Skin of body (tissue), 2 donors: ENCODE data around the gene PRMT1. TPM values are rescaled to one million over a fixed set of nuclear protein-coding genes. Genes with fewer than 3 reads are reported as not detected.

Experiments
- DNase-seq: peaks from one replicate; lab custom pipeline; 2025; lab: John Stamatoyannopoulos, UW
- total RNA-seq: library from RNA; depleted of rRNA; stranded (reverse); fragments of >200 nt; gene quantifications from one replicate; pipeline ENCODE4 v1.2.3, GENCODE V29; 2014

The PRMT1 gene
- total RNA-seq, 1 donor from 2014 or later: 129 TPM

DNA sequence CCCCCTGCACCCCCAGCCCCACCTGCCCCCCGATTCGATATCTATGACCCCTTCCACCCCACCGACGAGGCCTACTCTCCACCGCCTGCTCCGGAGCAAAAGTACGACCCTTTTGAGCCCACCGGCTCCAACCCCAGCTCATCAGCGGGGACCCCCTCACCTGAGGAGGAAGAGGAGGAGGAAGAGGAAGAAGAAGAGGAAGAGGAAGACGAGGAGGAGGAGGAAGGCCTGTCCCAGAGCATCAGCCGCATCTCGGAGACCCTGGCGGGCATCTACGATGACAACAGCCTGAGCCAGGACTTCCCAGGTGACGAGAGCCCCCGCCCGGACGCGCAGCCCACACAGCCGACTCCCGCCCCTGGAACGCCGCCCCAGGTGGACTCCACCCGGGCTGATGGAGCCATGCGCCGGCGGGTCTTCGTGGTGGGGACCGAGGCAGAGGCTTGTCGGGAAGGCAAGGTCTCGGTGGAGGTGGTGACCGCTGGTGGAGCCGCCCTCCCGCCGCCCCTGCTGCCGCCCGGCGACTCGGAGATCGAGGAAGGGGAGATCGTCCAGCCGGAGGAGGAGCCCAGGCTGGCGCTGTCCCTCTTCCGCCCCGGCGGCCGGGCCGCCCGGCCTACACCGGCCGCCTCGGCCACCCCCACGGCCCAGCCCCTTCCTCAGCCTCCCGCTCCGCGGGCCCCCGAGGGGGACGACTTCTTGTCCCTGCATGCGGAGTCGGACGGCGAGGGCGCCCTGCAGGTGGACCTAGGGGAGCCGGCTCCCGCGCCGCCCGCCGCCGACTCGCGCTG, 25.8 kb upstream of the PRMT1 start:
- DNase-seq: no peak

DNA sequence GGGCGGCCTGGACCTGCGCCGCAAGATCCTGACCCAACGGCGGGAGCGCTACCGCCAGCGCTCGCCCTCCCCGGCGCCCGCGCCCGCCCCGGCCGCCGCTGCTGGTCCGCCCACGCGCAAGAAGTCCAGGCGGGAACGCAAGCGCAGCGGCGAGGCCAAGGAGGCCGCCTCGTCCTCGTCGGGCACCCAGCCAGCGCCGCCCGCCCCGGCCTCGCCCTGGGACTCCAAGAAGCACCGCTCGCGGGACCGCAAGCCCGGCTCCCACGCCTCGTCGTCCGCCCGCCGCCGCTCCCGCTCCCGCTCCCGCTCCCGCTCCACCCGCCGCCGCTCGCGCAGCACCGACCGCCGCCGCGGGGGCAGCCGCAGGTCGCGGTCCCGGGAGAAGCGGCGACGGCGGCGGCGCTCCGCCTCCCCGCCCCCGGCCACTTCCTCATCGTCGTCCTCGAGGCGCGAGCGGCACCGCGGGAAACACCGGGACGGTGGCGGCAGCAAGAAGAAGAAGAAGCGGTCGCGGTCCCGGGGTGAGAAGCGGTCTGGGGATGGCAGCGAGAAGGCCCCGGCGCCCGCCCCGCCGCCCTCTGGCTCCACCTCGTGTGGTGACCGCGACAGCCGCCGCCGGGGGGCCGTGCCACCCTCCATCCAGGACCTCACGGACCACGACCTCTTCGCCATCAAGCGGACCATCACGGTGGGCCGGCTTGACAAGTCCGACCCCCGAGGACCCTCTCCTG, 25.1 kb upstream of the PRMT1 start:
- DNase-seq: no peak

DNA sequence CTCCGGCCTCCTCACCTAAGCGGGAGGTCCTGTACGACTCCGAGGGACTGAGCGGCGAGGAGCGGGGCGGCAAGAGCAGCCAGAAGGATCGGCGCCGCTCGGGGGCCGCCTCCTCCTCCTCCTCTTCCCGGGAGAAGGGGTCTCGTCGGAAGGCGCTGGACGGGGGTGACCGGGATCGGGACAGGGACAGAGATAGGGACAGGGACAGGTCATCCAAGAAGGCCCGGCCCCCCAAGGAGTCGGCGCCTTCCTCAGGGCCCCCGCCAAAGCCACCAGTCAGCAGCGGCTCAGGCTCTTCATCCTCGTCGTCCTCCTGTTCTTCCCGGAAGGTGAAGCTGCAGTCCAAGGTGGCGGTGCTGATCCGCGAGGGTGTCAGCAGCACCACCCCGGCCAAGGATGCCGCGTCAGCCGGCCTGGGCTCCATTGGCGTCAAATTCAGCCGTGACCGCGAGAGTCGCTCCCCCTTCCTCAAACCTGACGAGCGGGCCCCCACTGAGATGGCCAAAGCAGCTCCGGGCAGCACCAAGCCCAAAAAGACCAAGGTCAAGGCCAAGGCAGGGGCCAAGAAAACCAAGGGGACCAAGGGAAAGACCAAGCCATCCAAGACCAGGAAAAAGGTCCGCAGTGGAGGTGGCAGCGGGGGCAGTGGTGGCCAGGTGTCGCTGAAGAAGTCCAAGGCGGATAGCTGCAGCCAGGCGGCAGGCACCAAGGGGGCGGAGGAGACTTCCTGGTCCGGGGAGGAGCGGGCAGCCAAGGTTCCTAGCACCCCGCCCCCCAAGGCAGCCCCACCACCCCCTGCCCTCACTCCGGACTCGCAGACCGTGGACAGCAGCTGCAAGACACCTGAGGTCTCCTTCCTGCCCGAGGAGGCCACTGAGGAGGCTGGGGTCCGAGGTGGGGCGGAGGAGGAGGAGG, 24.3 kb upstream of the PRMT1 start:
- no peak for DNase-seq

DNA sequence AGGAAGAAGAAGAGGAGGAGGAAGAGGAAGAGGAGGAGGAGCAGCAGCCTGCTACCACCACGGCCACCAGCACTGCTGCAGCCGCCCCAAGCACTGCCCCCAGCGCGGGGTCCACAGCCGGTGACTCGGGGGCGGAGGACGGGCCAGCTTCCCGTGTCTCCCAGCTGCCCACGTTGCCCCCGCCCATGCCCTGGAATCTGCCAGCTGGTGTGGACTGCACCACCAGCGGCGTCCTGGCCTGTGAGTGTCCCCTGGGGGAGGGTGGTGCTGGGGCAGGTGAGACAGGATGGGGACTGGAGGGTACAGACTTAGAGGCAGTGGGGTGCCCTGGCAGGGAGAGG, 23.6 kb upstream of the PRMT1 start:
- DNase-seq: no peak

DNA sequence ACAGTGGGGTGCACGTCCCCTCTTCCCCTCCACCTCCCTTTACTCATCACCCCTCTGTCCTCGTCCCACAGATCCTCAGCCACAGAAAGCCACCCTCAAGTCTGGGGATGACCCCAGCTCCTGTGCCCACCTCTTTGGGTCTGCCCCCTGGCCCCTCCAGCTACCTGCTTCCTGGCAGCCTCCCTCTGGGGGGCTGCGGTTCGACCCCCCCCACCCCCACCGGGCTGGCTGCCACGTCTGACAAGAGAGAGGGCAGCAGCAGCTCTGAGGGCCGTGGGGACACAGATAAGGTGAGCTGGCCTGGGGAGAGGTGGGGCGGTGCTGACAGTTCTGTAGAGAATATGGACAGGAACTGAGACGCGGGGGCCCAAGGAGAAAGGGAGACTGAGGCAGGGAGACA, 22.5 kb upstream of the PRMT1 start:
- no peak for DNase-seq

DNA sequence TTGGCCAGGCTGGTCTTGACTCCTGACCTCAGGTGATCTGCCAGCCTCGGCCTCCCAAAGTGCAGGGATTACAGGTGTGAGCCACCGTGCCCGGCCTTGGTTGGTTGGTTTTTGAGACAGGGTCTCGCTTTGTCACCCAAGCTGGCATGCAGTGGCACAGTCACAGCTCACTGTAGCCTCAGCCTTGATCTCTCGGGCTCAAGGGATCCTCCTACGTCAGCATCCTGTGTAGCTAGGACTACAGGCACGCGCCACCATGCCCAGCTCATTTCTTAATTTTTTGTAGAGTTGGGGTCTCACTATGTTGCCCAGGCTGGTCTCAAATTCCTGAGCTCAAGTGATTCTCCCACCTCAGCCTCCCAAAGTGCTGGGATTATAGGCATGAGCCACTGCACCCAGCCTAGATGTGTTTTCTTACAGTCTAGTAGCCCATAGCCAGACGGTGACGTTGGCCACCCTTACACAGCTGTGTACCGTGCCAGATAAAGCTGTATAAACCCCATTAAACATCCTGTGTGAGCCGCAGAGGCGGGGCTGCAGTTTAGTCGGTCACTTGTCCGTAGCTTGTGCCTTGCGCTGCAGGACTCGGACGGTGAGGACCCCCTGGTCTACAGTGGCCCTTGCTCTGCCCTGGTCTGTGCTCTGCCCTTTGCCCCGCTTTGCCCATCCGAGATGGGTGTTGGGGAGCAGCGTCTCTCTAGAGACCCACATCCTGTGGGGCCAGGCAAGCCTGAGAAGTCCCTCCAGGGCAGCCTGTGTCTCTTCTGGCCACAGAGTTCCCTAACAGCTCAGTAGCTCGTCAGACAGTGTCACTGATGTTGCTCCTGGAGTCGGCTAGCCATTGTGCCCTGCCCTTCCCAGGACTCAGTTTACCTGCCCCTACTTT, 21.3 kb upstream of the PRMT1 start:
- no peak for DNase-seq

DNA sequence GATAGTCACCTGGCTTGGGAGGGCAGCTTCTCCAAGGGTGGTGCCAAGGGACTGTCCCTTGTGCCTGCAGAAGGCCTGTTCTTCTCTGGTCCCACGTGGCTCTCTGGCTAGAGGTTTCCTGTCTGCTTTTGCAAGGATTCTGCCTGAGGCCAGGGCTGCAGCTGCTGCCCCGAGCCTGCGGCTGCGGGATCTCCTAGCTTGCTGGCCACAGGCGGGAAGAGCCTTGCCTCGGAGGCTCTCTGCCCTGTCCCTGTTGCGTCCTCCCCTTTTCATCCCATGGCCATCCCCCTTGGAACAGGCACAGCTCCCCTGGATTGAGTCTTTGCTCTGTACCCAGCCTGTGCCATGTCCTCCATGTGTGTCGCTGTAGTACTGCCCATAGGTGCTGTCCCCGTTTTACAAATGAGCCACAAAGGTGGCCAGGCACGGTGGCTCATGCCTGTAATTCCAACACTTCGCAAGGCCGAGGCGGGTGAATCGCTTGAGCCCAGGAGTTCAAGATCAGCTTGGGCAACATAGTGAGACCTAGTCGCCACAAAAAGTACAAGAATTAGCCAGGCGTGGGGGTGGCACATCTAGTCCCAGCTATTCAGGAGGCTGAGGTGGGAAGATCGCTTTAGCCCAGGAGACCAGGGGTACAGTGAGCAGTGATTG, 20.5 kb upstream of the PRMT1 start:
- no peak for DNase-seq

DNA sequence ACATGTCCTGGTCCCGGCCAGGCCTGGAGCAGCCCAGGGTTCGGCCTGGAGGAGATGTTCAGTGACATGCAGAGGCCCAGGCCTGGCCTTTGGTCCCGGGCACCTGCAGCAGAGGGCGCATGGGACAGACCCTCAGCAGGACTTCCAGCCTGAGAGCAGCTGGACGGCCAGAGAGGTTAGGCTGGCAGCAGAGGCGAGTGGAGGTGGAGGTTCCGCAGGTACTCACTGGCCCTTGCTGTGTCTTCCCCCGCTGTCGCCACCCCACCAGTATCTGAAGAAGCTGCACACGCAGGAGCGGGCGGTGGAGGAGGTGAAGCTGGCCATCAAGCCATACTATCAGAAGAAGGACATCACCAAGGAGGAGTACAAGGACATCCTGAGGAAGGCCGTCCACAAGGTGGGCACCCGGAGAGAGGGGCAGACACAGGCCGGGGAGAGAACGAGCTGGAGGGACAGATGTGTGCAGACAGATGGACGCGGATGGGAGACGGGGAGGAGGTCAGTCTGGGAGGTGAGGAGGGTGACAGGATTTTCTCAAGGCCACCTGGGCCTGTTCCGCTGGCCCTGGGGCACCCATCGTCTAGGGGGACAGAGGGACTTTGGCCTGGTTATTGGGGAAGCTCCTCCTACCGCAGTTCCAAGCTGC, 19.5 kb upstream of the PRMT1 start:
- DNase-seq: no peak

DNA sequence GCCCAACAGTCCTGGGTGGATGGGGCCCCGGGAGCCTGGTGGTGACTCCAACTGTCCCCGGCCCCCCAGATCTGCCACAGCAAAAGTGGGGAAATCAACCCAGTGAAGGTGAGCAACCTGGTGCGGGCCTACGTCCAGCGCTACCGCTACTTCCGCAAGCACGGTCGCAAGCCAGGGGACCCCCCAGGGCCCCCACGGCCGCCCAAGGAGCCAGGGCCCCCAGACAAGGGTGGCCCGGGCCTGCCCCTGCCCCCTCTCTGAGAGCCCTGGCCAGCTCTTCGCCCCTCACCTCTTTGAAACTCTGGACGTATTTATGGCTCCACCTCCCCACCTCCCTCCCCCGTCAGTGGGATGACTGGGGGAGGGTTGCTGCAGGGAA, 18.9 kb upstream of the PRMT1 start:
- no peak for DNase-seq

DNA sequence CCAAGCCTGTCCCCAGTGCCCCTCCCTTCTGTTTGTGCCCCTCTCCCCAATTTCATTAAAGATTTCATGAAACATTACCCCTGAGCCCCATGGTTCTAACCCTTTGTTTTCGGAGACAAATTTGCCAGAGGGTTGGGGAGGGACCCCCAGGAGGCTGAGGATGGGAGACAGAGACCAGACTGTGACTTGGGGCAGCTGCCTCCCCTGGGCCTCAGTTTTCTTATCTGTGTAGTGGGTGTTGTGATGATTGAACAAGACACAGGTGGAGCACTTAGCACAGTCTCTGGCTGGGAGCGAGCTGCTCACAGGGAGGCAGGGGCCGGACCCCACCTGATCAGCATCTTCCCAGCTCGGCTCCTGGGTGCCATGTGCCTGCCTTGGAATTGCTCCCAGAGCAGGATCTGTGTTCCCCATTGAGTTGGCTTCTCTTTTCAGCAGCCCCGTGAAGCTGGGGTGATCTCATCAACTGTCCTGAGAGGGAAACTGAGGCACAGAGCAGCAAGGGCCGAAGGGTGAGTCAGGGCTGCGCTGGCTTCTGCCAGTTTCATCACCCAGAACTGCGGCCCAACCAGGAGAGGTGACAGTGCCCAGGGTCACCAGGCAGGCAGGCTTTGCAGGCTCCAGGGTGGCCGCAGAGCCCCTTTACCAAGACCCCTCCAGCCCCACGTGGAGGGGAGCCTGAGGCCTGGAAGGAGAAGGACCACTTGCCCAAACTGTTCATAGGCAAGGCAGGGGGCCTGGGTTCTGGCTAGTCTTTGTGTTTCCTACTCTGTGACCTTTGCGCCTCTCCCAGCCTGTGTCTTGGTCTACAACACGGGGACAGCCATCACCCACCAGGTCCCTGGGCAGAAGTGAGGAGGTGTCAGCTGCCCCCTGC, 18.3 kb upstream of the PRMT1 start:
- DNase-seq: no peak

DNA sequence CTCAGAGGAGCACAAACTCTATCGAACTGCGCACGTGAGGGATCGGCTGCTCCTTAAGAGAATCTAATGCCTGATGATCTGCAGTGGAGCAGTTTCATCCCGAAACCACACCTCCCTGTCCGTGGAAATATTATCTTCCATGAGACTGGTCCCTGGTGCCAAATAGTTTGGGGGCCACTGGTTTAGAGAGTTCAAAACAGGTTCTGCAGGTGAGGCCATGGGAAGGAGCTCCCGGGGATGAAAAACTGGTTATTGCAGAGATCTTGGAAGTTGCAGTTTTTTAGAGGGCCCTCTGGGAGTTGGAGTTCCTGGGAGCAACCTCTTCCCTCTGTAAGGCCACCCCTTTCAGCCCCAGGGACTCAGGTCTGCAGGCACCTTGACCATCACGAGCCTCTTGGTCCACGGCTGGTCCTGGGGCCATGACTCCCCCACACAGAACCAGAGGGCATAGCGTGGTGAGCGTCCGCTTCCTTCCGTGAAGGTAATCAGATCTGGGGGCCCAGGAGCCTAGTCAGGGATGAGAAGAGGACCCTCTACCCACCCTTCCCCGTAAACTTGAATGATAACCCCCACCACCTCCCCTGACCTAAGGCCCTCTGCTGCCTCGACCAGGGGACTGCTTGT, 16.6 kb upstream of the PRMT1 start:
- no peak for DNase-seq

DNA sequence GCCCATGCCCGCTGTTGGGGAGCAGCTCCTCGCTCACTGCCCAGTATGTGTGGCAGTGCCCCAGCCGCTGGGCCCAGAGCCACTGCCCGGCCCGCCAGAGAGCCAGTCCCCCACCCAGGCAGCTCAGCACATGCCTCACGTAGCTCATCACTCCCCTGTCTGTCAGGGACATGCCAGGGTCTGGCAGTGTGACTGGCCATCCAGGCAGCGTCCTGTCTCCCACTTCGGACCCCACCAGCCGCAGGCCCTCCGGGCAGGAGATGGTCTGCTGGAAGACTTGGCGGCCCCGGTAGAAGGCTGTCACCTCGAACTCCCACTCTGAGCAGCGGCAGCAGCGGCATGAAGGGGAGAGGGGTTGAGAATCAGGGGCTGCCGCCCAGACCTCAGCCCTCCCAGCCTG, 15.1 kb upstream of the PRMT1 start:
- no peak for DNase-seq

DNA sequence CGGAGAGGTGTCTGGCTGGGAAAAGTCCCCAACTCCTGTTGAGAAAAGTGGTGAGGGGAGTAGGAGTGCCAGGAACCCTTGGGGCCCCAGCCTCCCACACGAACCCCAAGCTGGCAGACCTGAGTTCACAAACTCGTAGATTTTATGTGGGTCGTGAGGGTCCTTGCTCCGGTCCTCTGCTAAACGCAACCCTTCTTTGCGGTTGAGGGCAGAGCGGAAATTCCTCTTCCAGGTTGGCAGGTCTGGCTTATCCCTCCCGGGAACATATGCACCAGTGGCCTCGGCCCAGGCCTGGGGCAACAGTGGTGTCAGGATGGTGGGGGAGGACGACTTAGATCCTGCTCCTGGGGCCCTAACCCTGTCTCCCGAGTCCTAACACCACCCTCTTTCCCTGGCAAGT, 13.8 kb upstream of the PRMT1 start:
- no peak for DNase-seq

DNA sequence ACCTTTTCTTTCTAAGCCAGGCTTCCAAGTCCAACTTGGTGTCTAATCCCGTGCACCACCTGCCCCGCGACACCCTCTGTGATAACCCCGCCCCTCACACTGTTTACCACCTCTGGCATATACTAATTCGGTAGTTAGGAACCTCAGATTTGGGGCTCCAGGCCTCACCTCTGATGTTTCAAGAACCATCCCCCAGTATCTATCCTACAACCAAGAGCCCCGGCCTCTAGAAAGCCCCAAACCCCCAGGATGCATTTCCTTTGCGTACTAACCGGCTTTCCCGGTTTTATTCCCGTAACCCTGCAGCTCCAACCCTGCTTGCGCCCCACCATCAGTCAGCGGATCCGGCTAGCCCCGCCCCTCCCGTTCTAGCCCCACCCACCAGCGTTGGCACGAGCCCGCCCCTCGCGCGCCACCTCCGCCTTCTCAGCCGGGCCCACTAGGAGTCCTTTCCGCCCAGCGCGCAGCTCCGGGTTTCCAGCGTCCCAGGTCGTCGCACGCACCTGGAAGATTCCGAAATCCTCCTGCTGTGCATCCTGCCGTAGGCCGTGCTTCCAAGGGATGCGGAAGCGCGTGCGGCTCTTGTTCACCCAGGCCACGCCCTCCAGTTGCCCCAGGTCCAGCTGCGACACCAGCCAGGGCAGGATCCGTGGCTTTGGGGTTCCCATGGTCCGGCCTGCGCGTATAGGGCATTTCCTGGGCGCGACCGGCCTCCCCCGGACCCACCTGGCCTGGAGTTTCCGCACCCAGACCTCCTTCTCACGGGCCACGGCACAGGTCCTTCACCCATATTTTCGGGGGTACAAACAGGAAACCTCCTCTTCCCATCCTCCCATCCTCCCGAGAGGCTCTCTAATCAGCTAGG, 12.7 kb upstream of the PRMT1 start:
- peak; percentile 69 for DNase-seq

DNA sequence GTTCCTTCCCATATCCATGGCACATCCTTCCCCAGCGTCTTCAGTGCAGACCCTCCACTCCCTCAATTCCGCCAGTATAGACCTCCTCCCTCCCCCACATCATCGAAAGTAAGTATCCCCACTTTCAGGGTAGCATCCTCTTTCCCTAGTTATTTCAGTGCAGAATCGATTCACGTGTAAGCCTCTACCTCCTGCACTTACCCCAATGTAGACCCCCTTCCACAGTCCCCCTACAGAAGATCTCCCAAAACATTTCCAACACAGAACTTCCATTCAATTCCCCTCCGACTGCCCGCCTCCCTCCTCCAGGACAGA, 12.1 kb upstream of the PRMT1 start:
- no peak for DNase-seq

DNA sequence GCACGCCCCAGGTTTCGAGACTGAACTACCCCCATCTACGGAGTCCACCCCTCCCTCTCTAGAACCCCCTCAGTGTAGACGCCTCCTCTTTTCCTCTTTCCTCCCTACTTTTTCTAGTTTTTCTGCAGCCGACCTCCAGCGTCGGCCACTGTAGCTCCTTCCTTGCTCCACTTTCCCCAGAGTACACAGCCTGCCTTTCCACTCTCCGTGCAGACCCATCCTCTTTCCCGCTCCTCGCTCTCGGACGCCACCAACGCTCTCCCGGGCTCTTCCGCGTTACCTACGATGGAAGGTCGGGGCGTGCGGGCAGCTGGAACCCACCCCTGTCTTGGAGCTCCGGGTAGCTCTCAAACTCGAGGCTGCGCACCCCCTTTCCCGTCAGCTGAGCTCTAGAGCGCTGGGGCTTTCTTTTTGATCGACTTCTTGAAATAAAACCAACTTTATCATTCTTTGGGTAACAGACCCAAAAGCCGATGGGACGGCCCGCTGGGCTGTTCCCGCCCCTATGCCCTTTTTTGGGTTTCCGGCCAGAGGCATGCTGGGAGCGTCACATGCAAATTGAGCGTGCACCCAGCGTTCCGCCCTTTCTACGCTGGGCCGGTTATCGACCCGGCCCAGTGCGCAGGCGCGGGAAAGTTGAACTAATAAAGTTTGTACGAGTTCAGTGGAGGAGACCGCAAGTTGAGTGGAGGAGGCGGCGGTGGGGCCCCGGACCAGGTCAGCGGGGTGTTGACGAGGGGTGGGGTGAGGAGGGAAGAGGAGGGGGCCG, 11.5 kb upstream of the PRMT1 start, which contains the start of the genes BCL2L12 and IRF3:
TSS of gene BCL2L12 (plus strand) at position 583 of the 769 bp plus-strand sequence. CDS start 760 bp downstream, outside the sequence.
TSS of gene IRF3 (minus strand) at position 507 of the 769 bp plus-strand sequence. CDS start 1,019 bp downstream, outside the sequence.
- DNase-seq: peak; percentile 98

DNA sequence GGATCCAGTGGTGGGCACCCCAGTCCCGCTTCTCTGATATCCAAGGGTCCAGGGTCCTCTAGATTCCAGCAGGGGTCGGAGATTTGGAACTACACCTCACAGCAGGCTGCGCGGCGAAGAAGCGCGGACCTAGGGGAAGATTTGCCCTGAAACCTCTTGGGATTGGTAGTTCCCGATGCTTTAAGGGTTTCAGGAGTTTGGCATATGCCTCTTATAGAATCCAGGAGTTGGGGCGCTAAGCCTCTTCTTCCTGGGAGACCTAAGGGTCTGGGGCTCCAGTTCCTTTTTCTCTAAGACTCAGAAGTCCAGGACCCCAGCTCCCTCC, 11.0 kb upstream of the PRMT1 start:
- peak; percentile 63 for DNase-seq
